Testis (tissue), 2 donors: ENCODE data around the gene GOLGA7B.

ENCODE experiments used
- CTCF ChIP-seq, 3 experiments: fragments of 450-650 bp in 2 of 3; fragments of 200-600 bp in 1 of 3; sonication (generic) in 1 of 3; IDR thresholded peaks; one replicate each; pipeline ENCODE4 v1.5.1; 2016 to 2019; ENCODE audit warnings: antibody characterized with exemption in 3 of 3, mild to moderate bottlenecking in 2 of 3, moderate library complexity in 1 of 3
- POLR2A ChIP-seq: fragments of 450-650 bp; IDR thresholded peaks from one replicate; pipeline ENCODE4 v1.6.1; 2017; ENCODE audit warnings: antibody characterized with exemption, mild to moderate bottlenecking, moderate library complexity

GRCh38 chr10:97850446-97850845, 803 bp downstream of the GOLGA7B start:
- no peak for TF ChIP-seq CTCF (IDR thresholded peaks at IDR 0.05)
- TF ChIP-seq POLR2A: no peak
